Measurements from ENCODE around the gene CHST1.

CHST1 gene

DNA sequence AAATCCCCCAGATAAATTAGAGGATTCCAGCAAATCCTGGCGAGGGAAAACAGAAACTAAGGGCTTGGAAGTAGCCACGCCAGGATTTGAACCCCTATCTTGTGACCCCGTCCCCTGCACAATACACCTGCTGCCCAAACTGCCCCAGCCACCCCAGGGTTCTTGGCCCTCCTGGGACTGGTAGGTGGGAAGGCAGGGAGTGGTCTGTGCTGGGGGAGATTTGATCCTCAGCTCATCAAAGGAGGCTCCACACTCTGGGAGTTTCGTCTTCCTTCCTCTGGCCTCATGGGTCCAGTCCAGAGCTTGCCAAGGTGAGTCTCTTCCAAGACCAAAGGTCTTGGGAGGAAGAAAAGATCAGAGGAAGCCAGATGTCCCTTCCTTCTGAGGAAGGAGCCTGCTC lies 4.5 kb upstream of the CHST1 start:
- TF ChIP-seq, protein P1, sequence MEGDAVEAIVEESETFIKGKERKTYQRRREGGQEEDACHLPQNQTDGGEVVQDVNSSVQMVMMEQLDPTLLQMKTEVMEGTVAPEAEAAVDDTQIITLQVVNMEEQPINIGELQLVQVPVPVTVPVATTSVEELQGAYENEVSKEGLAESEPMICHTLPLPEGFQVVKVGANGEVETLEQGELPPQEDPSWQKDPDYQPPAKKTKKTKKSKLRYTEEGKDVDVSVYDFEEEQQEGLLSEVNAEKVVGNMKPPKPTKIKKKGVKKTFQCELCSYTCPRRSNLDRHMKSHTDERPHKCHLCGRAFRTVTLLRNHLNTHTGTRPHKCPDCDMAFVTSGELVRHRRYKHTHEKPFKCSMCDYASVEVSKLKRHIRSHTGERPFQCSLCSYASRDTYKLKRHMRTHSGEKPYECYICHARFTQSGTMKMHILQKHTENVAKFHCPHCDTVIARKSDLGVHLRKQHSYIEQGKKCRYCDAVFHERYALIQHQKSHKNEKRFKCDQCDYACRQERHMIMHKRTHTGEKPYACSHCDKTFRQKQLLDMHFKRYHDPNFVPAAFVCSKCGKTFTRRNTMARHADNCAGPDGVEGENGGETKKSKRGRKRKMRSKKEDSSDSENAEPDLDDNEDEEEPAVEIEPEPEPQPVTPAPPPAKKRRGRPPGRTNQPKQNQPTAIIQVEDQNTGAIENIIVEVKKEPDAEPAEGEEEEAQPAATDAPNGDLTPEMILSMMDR (conservative IDR thresholded peaks at IDR 0.05; ENCODE audit: low read depth, low read length) = no peak
- no peak overlapping the region for H3K4me3 ChIP-seq (ENCODE audit: low read depth, low read length)
- DNase-seq (ENCODE audit: low read depth) = no peak

DNA sequence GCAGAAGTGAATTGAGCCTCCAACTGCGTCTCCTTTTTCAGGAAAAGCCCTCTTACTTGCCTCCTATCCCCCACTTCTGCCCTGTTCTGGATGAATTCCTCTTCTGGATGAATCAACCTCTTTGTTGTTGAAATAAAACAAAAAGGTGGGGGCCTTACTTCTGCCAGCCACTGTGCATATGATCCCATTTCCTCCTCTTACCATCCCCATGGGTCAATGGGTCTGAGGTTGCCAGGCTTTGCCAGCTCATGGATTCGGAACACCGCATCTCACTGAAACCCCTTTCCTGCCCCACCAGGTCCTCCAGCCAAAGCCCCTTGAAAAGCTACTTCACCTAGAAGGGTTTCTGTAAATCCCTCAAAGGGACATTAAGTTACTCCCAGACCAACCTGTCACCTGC lies 3.7 kb upstream of the CHST1 start:
- DNase-seq (ENCODE audit: low read depth) = no peak
- TF ChIP-seq, protein P1 (conservative IDR thresholded peaks at IDR 0.05; ENCODE audit: low read depth, low read length) = no peak
- no peak overlapping the region for H3K4me3 ChIP-seq (ENCODE audit: low read depth, low read length)

- no peak for DNase-seq (ENCODE audit: low read depth)
- no peak overlapping the region for H3K4me3 ChIP-seq (ENCODE audit: low read depth, low read length)
- TF ChIP-seq, protein P1 (conservative IDR thresholded peaks at IDR 0.05; ENCODE audit: low read depth, low read length) = no peak
Measured at GRCh38 chr11:45667929-45668680, 2.7 kb upstream of the CHST1 start.

GRCh38 chr11:45666648-45667642 lies 1.5 kb upstream of the CHST1 start:
- no peak for DNase-seq (ENCODE audit: low read depth)
- H3K4me3 ChIP-seq (ENCODE audit: low read depth, low read length) = no peak overlapping the region
- TF ChIP-seq, protein P1 (conservative IDR thresholded peaks at IDR 0.05; ENCODE audit: low read depth, low read length) = no peak

- H3K4me3 ChIP-seq (ENCODE audit: low read depth, low read length) = peak overlapping the region; percentile 33
- DNase-seq (ENCODE audit: low read depth) = no peak
- TF ChIP-seq, protein P1 (conservative IDR thresholded peaks at IDR 0.05; ENCODE audit: low read depth, low read length) = no peak
Measured at GRCh38 chr11:45665933-45666647, 668 bp upstream of the CHST1 start.

GRCh38 chr11:45664376-45665205 lies 831 bp downstream of the CHST1 start:
- no peak for DNase-seq (ENCODE audit: low read depth)
- TF ChIP-seq, protein P1 (conservative IDR thresholded peaks at IDR 0.05; ENCODE audit: low read depth, low read length) = no peak
- peak overlapping the region; percentile 63 for H3K4me3 ChIP-seq (ENCODE audit: low read depth, low read length)
